ENCODE measurements around the gene AGMO.

Gene AGMO

GRCh38 chr7:15559416-15559928 is 2.3 kb downstream of the AGMO start:
- Histone ChIP-seq H3K4me3 (ENCODE audit: low read depth, low read length) (no peak overlapping the region), H3K27me3 (ENCODE audit: insufficient read depth, low read depth, severe bottlenecking) (no peaks in the 10 kb centered on the region), H3K36me3 (no peaks in the 10 kb centered on the region), H3K9me3 (ENCODE audit: severe bottlenecking) (no peaks in the 10 kb centered on the region), H3K27ac (no peak overlapping the region)
- TF ChIP-seq, protein P1, sequence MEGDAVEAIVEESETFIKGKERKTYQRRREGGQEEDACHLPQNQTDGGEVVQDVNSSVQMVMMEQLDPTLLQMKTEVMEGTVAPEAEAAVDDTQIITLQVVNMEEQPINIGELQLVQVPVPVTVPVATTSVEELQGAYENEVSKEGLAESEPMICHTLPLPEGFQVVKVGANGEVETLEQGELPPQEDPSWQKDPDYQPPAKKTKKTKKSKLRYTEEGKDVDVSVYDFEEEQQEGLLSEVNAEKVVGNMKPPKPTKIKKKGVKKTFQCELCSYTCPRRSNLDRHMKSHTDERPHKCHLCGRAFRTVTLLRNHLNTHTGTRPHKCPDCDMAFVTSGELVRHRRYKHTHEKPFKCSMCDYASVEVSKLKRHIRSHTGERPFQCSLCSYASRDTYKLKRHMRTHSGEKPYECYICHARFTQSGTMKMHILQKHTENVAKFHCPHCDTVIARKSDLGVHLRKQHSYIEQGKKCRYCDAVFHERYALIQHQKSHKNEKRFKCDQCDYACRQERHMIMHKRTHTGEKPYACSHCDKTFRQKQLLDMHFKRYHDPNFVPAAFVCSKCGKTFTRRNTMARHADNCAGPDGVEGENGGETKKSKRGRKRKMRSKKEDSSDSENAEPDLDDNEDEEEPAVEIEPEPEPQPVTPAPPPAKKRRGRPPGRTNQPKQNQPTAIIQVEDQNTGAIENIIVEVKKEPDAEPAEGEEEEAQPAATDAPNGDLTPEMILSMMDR (IDR thresholded peaks at IDR 0.05; ENCODE audit: low read depth, low read length): no peak
- no peak for DNase-seq

GRCh38 chr7:15558756-15559155 is 3.1 kb downstream of the AGMO start:
- TF ChIP-seq, protein P1 (IDR thresholded peaks at IDR 0.05; ENCODE audit: low read depth, low read length): no peak
- H3K36me3 ChIP-seq: no peaks in the 10 kb centered on the region
- H3K4me3 ChIP-seq (ENCODE audit: low read depth, low read length): no peak overlapping the region
- DNase-seq: no peak
- no peak overlapping the region for H3K27ac ChIP-seq
- no peaks in the 10 kb centered on the region for H3K9me3 ChIP-seq (ENCODE audit: severe bottlenecking)
- H3K27me3 ChIP-seq (ENCODE audit: insufficient read depth, low read depth, severe bottlenecking): no peaks in the 10 kb centered on the region

DNA sequence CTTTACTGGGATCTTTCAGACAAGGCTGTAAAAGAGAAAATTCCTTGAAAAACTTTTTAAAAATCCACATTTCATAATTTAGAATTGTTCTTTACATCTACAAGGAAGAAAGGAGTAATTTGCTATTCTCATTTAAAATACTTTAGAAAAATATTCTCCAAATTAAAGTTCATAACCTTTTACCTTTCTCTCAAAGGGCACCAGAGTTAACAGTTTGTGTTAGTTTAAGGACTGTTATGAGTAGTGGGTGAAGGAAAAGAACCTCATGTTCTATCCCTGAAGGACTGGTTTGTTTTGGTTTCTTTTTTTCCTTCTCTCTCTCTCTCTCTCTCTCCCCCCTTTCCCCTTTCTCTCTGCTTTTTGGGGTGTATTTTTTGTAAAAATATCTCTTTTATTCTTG is 4.1 kb downstream of the AGMO start:
- Histone ChIP-seq H3K9me3 (ENCODE audit: severe bottlenecking) (no peaks in the 10 kb centered on the region), H3K36me3 (no peaks in the 10 kb centered on the region), H3K4me3 (ENCODE audit: low read depth, low read length) (no peak overlapping the region), H3K27me3 (ENCODE audit: insufficient read depth, low read depth, severe bottlenecking) (no peaks in the 10 kb centered on the region), H3K27ac (no peak overlapping the region)
- DNase-seq: no peak
- TF ChIP-seq, protein P1 (IDR thresholded peaks at IDR 0.05; ENCODE audit: low read depth, low read length): no peak

DNA sequence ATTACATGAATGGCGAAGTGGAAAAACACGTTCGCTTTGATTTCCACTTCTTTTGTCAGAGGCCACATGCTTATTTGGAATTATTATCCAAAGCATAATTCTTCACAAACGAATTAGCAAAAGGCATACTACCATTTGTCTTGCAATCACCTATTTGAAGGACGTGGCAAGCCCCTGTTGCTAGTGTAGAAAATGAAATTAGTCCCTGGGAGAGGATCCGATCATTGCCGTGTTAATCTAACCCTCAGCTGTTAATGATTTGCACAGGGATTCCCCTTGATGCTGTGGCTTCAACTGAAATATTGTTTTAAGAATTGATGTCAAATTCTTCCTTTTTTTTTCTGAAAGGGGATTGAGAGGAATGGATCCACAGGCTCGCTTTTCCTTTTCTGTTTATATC is 4.6 kb downstream of the AGMO start:
- Histone ChIP-seq H3K9me3 (ENCODE audit: severe bottlenecking) (no peaks in the 10 kb centered on the region), H3K27ac (peak overlapping the region; percentile 48), H3K4me3 (ENCODE audit: low read depth, low read length) (peak overlapping the region; percentile 16; the same call in 1 of the 2 replicates), H3K36me3 (no peaks in the 10 kb centered on the region), H3K27me3 (ENCODE audit: insufficient read depth, low read depth, severe bottlenecking) (no peaks in the 10 kb centered on the region)
- peak; percentile 10 for DNase-seq
- TF ChIP-seq, protein P1 (IDR thresholded peaks at IDR 0.05; ENCODE audit: low read depth, low read length): no peak

GRCh38 chr7:15556339-15557105 is 5.3 kb downstream of the AGMO start:
- DNase-seq: no peak
- no peaks in the 10 kb centered on the region for H3K36me3 ChIP-seq
- no peaks in the 10 kb centered on the region for H3K9me3 ChIP-seq (ENCODE audit: severe bottlenecking)
- 0 out of 2 replicates have a peak overlapping the region, but pooled peaks have one; percentile 16 for H3K4me3 ChIP-seq (ENCODE audit: low read depth, low read length)
- H3K27me3 ChIP-seq (ENCODE audit: insufficient read depth, low read depth, severe bottlenecking): no peaks in the 10 kb centered on the region
- peak overlapping the region; percentile 48 for H3K27ac ChIP-seq
- TF ChIP-seq, protein P1 (IDR thresholded peaks at IDR 0.05; ENCODE audit: low read depth, low read length): no peak

Data from WERI-Rb-1 (cell line).